ENCODE data around the gene EMP3.
A peak's percentile ranks its signal among the peaks of the same experiment; 100 is the strongest.
"Not testable (repeated sequence)": the region's sequence is repeated elsewhere in the genome, so short reads cannot be mapped to it uniquely, and the experiment has no call there.

Gene EMP3

DNA sequence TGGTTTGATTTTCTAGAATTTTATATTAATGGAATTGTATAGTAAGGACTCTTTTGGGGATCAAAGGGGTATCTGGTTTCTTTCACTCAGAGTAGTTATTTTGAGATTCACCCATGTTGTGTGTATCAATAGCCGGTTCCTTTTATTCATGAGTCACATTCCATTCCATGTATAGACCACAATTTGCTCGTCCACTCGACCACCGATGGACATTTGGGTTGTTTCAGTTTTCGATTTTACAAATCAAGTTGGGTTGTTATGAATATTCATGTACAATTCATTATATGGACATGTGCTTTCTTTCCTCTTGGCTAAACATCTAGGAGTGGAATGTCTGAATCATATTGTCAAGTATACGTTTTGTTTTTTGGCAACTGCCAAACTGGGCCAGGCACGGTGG is 9.6 kb upstream of the EMP3 start:
- H3K9me3 ChIP-seq (ENCODE audit: insufficient read depth, low read length, severe bottlenecking) = no peaks in the 10 kb centered on the region
- H3K4me1 ChIP-seq (ENCODE audit: insufficient read depth, low read length) = peaks cover under 1% of the 10 kb centered on the region; the same call in 1 of the 2 replicates
- TF ChIP-seq, protein P1, sequence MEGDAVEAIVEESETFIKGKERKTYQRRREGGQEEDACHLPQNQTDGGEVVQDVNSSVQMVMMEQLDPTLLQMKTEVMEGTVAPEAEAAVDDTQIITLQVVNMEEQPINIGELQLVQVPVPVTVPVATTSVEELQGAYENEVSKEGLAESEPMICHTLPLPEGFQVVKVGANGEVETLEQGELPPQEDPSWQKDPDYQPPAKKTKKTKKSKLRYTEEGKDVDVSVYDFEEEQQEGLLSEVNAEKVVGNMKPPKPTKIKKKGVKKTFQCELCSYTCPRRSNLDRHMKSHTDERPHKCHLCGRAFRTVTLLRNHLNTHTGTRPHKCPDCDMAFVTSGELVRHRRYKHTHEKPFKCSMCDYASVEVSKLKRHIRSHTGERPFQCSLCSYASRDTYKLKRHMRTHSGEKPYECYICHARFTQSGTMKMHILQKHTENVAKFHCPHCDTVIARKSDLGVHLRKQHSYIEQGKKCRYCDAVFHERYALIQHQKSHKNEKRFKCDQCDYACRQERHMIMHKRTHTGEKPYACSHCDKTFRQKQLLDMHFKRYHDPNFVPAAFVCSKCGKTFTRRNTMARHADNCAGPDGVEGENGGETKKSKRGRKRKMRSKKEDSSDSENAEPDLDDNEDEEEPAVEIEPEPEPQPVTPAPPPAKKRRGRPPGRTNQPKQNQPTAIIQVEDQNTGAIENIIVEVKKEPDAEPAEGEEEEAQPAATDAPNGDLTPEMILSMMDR (IDR thresholded peaks at IDR 0.05; ENCODE audit: borderline replicate concordance, extremely low read depth, low read length, poor library complexity, severe bottlenecking) = no peak
- no peak for TF ChIP-seq EZH2 (IDR thresholded peaks at IDR 0.05; ENCODE audit: borderline replicate concordance, low read depth, low read length, severe bottlenecking)
- no peak overlapping the region for H3K27ac ChIP-seq (ENCODE audit: low read length)
- ATAC-seq (ENCODE audit: insufficient read depth, low read depth) (no peak), DNase-seq (no peak)
- no peaks in the 10 kb centered on the region for H3K79me2 ChIP-seq (ENCODE audit: insufficient read depth, low read length)
- no peaks in the 10 kb centered on the region for H4K20me1 ChIP-seq (ENCODE audit: insufficient read depth, low read length)
- no peak overlapping the region for H2AFZ ChIP-seq (ENCODE audit: low read depth, low read length)
- H3K4me3 ChIP-seq (ENCODE audit: low read depth in 1 of 2, low read length in 2 of 2) = no peak overlapping the region
- H3K4me2 ChIP-seq (ENCODE audit: insufficient read depth, low read length) = no peak overlapping the region
- no peaks in the 10 kb centered on the region for H3K27me3 ChIP-seq (ENCODE audit: insufficient read depth, low read length, poor library complexity)
- no peaks in the 10 kb centered on the region for H3K36me3 ChIP-seq (ENCODE audit: insufficient read depth, low read length)
- no peak overlapping the region for H3K9ac ChIP-seq (ENCODE audit: low read depth, low read length)

DNA sequence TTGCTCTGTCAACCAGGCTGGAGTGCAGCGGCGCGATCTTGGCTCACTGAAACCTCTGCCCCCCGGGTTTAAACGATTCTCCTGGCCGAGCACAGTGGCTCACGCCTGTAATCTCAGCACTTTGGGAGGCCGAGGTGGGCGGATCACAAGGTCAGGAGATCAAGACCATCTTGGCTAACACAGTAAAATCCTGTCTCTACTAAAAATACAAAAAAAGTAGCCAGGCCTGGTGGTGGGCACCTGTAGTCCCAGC is 7.7 kb upstream of the EMP3 start:
- H3K36me3 ChIP-seq (ENCODE audit: insufficient read depth, low read length); H3K79me2 ChIP-seq (ENCODE audit: insufficient read depth, low read length); H3K4me2 ChIP-seq (ENCODE audit: insufficient read depth, low read length); H3K9ac ChIP-seq (ENCODE audit: low read depth, low read length); H3K27me3 ChIP-seq (ENCODE audit: insufficient read depth, low read length, poor library complexity); H3K4me3 ChIP-seq (ENCODE audit: low read depth in 1 of 2, low read length in 2 of 2); H3K9me3 ChIP-seq (ENCODE audit: insufficient read depth, low read length, severe bottlenecking); H2AFZ ChIP-seq (ENCODE audit: low read depth, low read length); H3K27ac ChIP-seq (ENCODE audit: low read length); ATAC-seq (ENCODE audit: insufficient read depth, low read depth); H4K20me1 ChIP-seq (ENCODE audit: insufficient read depth, low read length); DNase-seq: not testable (repeated sequence)
- peaks cover 17% of the 10 kb centered on the region for H3K4me1 ChIP-seq (ENCODE audit: insufficient read depth, low read length)

DNA sequence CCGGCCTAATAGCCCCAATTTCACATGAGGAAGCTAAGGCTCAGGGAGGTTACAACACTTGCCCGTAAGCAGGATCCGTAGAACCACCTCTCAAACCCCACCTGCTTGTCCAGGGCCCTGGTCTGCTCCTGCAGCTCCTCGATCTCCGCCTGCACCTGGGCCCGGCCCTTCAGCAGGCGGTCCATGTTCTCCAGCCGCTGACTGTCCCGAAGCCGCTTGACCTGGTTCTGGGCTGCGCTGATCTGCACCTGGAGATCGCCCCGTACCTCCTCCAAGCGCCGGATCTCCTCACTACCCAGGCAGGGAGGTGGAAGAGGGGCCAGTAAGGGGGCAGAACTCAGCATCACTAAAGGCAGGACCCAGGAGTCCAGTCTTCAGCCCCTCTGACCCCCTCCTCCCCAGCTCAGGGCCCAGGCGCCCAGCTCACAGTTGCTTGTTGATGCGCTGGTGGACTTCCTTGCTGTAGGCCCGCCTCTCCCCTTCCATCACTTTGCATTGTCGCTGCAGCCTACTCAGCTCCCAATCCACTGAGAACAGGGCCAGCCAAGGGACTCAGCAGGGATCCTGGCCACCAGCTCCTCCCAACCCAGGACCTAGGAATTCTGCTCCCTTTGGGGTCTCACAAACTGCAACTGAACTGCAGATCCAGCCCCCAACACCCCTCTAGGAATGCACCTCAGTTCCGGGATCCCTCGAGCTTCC is 6.9 kb upstream of the EMP3 start:
- Histone ChIP-seq H3K4me2 (ENCODE audit: insufficient read depth, low read length) (no peak overlapping the region), H3K36me3 (ENCODE audit: insufficient read depth, low read length) (no peaks in the 10 kb centered on the region; the same call in 1 of the 2 replicates), H2AFZ (ENCODE audit: low read depth, low read length) (no peak overlapping the region), H3K27me3 (ENCODE audit: insufficient read depth, low read length, poor library complexity) (no peaks in the 10 kb centered on the region), H3K4me1 (ENCODE audit: insufficient read depth, low read length) (peaks cover 21% of the 10 kb centered on the region), H3K79me2 (ENCODE audit: insufficient read depth, low read length) (no peaks in the 10 kb centered on the region), H4K20me1 (ENCODE audit: insufficient read depth, low read length) (peaks cover 7% of the 10 kb centered on the region), H3K27ac (ENCODE audit: low read length) (no peak overlapping the region), H3K9me3 (ENCODE audit: insufficient read depth, low read length, severe bottlenecking) (no peaks in the 10 kb centered on the region), H3K9ac (ENCODE audit: low read depth, low read length) (no peak overlapping the region), H3K4me3 (ENCODE audit: low read depth in 1 of 2, low read length in 2 of 2) (no peak overlapping the region)
- ATAC-seq (ENCODE audit: insufficient read depth, low read depth) = no peak
- no peak for TF ChIP-seq EZH2 (IDR thresholded peaks at IDR 0.05; ENCODE audit: borderline replicate concordance, low read depth, low read length, severe bottlenecking)
- TF ChIP-seq, protein P1 (IDR thresholded peaks at IDR 0.05; ENCODE audit: borderline replicate concordance, extremely low read depth, low read length, poor library complexity, severe bottlenecking) = no peak
- no peak for DNase-seq

DNA sequence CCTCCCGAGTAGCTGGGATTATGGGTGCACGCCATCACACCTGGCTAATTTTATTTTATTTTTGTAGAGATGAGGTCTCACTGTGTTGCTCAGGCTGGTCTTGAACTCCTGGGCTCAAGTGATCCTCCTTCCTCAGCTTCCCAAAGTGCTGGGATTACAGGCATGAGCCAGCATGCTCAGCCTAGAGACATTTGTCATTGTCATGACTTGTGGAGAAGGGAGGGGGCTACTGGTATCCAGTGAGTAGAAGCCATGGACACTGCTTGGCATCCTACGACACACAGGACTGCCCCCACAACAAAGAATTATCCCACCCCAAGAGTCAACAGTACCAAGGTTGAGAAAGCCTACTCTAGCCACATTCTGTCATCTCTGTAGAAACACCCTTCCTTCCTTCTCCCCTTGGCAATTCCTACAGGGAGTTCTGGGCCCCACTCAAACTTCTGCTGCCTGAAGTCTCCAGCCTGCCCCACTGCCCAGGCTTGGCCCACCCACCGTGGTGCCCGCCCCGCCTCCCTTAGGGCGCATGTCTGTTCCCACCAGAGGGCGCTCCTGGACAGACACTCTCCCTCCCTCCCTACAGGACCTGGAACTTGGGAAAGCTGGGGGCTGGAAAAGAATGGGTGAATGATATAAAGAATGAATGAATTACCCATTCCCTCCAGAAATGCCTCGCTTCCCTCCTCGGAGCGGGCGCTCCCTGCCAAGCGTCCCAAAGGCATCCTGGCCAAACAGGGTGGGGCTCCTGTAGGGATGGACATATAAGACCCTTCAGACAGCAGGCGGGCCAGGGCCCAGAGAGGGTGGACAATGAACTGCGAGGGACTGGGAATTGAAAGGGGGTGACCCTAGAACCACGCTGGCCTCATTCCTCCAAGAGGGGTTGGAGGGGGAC is 5.5 kb upstream of the EMP3 start:
- Histone ChIP-seq H3K4me3 (ENCODE audit: low read depth in 1 of 2, low read length in 2 of 2) (no peak overlapping the region), H3K27ac (ENCODE audit: low read length) (no peak overlapping the region), H3K79me2 (ENCODE audit: insufficient read depth, low read length) (no peaks in the 10 kb centered on the region), H3K9ac (ENCODE audit: low read depth, low read length) (no peak overlapping the region), H3K36me3 (ENCODE audit: insufficient read depth, low read length) (no peaks in the 10 kb centered on the region; the same call in 1 of the 2 replicates), H3K4me1 (ENCODE audit: insufficient read depth, low read length) (peaks cover 23% of the 10 kb centered on the region), H4K20me1 (ENCODE audit: insufficient read depth, low read length) (peaks cover 7% of the 10 kb centered on the region), H3K9me3 (ENCODE audit: insufficient read depth, low read length, severe bottlenecking) (no peaks in the 10 kb centered on the region), H3K4me2 (ENCODE audit: insufficient read depth, low read length) (no peak overlapping the region; the same call in 1 of the 2 replicates), H2AFZ (ENCODE audit: low read depth, low read length) (no peak overlapping the region), H3K27me3 (ENCODE audit: insufficient read depth, low read length, poor library complexity) (no peaks in the 10 kb centered on the region)
- ATAC-seq (ENCODE audit: insufficient read depth, low read depth) = peak; percentile 34; the same call in 2 of the 3 replicates
- DNase-seq = peak; percentile 79
- no peak for TF ChIP-seq EZH2 (IDR thresholded peaks at IDR 0.05; ENCODE audit: borderline replicate concordance, low read depth, low read length, severe bottlenecking)
- TF ChIP-seq, protein P1 (IDR thresholded peaks at IDR 0.05; ENCODE audit: borderline replicate concordance, extremely low read depth, low read length, poor library complexity, severe bottlenecking) = peak; percentile 88
